GM12892 (cell line): ENCODE results near the gene EGFR.

ENCODE experiments used
- POLR2A ChIP-seq: IDR thresholded peaks from 2 replicates; pipeline ENCODE4 v1.6.1; 2011; ENCODE audit warnings: low read depth, low read length, control low read depth
- POLR2AphosphoS5 ChIP-seq: IDR thresholded peaks from 2 replicates; pipeline ENCODE4 v1.6.1; 2011; ENCODE audit warnings: low read depth, low read length, control low read depth
- TAF1 ChIP-seq: IDR thresholded peaks from 2 replicates; pipeline ENCODE4 v1.6.1; 2011; ENCODE audit warnings: low read depth, mild to moderate bottlenecking, control low read depth, low read length, borderline replicate concordance

- TF ChIP-seq TAF1 (no peak), POLR2A (no peak), POLR2AphosphoS5 (no peak)
These were observed 5.2 kb downstream of the EGFR start for GRCh38 chr7:55023841-55024505.
